GM19351 (cell line): Measurements from ENCODE around the gene ZBTB40.

Experiments used
- ATAC-seq: cut with Tn5 transposase; IDR thresholded peaks from one replicate; pipeline ENCODE4 v1.9.1; 2021; ENCODE audit warnings: mild to moderate bottlenecking, moderate library complexity; ENCODE audit not compliant: unreplicated experiment

The ZBTB40 gene

GRCh38 chr1:22503721-22504410 is 52.2 kb downstream of the ZBTB40 start:
- ATAC-seq = no peak

- no peak for ATAC-seq
Measured at GRCh38 chr1:22506130-22506692, 54.6 kb downstream of the ZBTB40 start.

- ATAC-seq = no peak
Measured at GRCh38 chr1:22507587-22507986, 55.9 kb downstream of the ZBTB40 start.

- no peak for ATAC-seq
Measured at GRCh38 chr1:22508329-22508728, 56.7 kb downstream of the ZBTB40 start.

GRCh38 chr1:22508991-22509390 is 57.3 kb downstream of the ZBTB40 start:
- no peak for ATAC-seq

- ATAC-seq = no peak
Measured at GRCh38 chr1:22509815-22510214, 58.2 kb downstream of the ZBTB40 start.

- ATAC-seq = no peak
Measured at GRCh38 chr1:22512873-22513272, 61.2 kb downstream of the ZBTB40 start.

GRCh38 chr1:22516906-22517571 is 65.4 kb downstream of the ZBTB40 start:
- no peak for ATAC-seq

- no peak for ATAC-seq
Measured at GRCh38 chr1:22517956-22518355, 66.3 kb downstream of the ZBTB40 start.

- no peak for ATAC-seq
Measured at GRCh38 chr1:22518379-22518778, 66.7 kb downstream of the ZBTB40 start.

- ATAC-seq = no peak
Measured at GRCh38 chr1:22520871-22521270, 69.2 kb downstream of the ZBTB40 start.

- ATAC-seq = no peak
Measured at GRCh38 chr1:22521692-22522091, 70.0 kb downstream of the ZBTB40 start.

GRCh38 chr1:22522221-22522743 is 70.6 kb downstream of the ZBTB40 start:
- ATAC-seq = no peak

- no peak for ATAC-seq
Measured at GRCh38 chr1:22524481-22524880, 72.8 kb downstream of the ZBTB40 start.

- ATAC-seq = no peak
Measured at GRCh38 chr1:22525211-22525610, 73.6 kb downstream of the ZBTB40 start.

GRCh38 chr1:22525646-22526045 is 74.0 kb downstream of the ZBTB40 start:
- ATAC-seq = no peak

GRCh38 chr1:22526098-22526497 is 74.4 kb downstream of the ZBTB40 start:
- ATAC-seq = no peak

GRCh38 chr1:22526677-22527076 is 75.0 kb downstream of the ZBTB40 start:
- ATAC-seq = no peak

GRCh38 chr1:22527122-22527521 is 75.5 kb downstream of the ZBTB40 start:
- no peak for ATAC-seq

GRCh38 chr1:22527555-22528296 is 76.1 kb downstream of the ZBTB40 start:
- ATAC-seq = no peak

GRCh38 chr1:22528451-22528850 is 76.8 kb downstream of the ZBTB40 start:
- no peak for ATAC-seq
